ENCODE results near the gene CD244.

CD244 gene

GRCh38 chr1:160794376-160794775 is 68.3 kb downstream of the CD244 start:
- TF ChIP-seq, protein P1, sequence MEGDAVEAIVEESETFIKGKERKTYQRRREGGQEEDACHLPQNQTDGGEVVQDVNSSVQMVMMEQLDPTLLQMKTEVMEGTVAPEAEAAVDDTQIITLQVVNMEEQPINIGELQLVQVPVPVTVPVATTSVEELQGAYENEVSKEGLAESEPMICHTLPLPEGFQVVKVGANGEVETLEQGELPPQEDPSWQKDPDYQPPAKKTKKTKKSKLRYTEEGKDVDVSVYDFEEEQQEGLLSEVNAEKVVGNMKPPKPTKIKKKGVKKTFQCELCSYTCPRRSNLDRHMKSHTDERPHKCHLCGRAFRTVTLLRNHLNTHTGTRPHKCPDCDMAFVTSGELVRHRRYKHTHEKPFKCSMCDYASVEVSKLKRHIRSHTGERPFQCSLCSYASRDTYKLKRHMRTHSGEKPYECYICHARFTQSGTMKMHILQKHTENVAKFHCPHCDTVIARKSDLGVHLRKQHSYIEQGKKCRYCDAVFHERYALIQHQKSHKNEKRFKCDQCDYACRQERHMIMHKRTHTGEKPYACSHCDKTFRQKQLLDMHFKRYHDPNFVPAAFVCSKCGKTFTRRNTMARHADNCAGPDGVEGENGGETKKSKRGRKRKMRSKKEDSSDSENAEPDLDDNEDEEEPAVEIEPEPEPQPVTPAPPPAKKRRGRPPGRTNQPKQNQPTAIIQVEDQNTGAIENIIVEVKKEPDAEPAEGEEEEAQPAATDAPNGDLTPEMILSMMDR (IDR thresholded peaks at IDR 0.05): no peak

DNA sequence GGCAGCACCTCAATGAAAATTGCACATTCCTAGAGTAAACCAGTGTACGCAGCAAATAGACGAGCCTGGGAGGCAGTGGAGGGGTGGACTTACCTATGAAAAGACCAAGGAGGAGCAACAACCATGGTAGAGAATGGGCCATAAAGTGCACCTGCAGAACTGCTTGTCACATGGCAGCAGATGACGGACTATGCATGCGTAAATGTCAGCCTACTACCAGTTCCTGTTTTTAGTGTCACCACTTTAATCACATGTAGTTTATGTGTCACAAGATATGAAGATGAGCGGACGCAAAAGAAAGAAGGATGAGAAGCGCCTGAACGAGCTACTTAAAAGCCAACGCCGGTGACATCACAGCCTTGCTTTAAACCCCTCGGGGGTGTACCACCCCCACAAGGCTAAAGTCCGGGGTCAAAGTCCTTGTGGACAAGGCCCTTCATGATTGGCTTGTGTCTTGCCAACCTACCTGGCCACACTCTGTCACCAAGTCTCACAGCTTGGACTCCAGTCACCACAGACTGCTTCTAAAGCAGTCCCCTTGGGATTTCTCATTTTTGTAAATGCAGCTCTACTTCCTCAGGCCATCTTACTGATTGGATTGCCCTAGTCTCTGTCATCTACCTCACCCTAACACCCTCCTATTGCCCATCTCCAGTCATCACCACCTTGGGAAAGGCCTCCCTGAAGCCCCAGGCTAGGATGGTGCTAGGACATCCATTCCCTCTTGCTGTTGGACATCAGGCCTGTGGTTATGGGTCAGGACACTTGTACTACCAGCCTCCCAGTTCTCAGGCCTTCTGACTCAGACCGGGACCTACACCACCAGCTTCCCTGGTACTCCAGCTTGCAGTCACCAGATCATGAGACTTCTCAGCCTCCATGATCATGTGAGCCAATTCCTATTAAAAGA is 72.7 kb downstream of the CD244 start:
- TF ChIP-seq, protein P1 (IDR thresholded peaks at IDR 0.05): no peak

DNA sequence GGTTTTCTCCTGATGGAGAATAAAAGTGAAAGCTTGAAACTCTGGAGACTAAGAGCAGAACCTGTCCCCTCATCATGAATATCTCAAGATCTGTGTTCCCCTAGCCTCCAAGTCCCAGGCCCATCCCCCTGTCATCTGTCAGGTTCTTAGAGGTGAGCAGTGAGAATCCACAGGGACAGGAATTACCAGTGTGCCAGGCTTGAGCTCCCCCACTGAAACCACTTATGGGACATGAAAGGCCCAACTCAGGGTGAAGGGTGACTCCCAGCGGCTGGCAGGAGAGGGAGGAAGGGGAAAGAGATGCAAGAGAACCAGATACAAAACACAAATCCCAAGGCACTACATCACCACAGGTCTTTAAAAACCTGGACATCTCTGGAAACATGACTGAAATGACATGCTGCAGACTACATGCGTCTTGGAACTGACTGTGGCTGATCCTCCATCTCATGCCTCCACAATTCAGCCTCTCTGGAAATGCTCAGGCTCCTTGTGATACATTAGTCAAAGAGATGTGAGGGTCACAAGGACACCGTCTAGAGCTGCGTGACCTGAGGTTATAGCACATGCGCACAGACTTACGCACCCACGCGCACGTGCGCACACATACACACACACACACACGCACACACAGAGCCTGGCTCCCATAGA is 73.5 kb downstream of the CD244 start:
- TF ChIP-seq, protein P1 (IDR thresholded peaks at IDR 0.05): no peak

DNA sequence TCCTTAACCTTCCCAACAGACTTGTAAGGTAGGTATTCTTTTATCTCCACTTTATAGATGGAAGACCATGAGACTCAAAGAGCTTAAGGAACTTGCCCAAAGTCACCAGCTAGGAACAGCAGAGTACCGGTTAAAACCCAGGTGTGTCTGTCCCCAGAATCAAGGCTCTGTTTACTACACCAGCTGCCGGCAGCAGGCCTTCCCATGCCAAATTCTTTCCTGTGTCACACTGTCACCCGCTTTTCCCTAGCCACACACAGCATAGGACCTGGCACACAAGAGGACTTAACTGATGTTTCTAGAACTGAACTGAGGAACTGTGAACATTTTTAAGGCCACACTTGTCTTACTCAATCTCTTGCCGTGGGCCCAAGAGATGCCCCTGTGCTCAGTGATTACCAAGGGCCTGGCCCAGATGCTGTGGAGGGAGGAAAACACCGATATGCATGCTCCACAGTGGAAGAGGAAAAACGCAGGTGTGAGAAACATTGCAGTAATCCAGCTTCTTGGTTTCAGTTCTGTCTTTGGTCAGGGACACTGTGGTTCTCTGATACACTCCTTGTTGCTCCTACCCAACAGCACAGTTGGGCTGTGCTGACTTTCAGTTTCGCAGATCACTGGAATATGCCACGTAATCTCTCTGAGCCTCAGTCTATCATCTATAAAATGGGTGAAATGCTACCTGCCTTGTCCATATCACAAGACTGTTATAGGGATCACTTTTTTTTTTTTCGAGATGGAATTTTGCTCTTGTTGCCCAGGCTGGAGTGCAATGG is 80.6 kb downstream of the CD244 start:
- TF ChIP-seq, protein P1 (IDR thresholded peaks at IDR 0.05): no peak

DNA sequence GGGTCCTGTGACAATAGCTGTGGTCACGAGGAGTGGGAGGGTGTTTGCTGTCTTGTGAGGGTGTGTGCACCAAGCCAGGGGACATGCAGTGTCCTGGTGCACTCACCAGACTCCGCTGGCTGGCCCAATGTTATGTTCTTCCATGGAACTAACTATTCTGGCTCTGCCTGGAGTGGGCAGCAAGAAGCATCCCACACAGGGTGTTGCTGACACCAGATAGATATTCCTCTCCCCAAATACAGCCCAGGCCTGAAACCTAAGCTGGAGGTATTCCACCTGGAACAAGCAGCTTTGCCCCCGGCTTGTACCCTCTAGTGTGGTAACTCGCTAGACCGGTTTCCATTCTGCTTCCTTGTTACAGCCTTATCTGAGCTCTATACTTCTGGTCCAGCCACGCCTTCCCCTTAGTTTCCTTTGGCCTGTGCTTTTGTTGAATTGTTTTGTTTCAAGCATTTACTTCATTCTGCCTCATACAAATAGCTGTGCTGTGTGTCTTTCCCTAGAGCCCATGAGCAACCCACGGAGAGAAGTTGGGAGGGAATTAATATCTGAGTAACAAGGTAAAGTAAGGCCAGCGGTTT is 81.4 kb downstream of the CD244 start:
- TF ChIP-seq, protein P1 (IDR thresholded peaks at IDR 0.05): no peak

GRCh38 chr1:160780398-160780755 is 82.3 kb downstream of the CD244 start:
- TF ChIP-seq, protein P1 (IDR thresholded peaks at IDR 0.05): no peak

Measured in LNCAP (cell line).